MM.1S (cell line): Measurements from ENCODE around the gene DCTN3.
A peak's percentile ranks its signal among the peaks of the same experiment; 100 is the strongest.

Source experiments
- DNase-seq: peaks from one replicate; pipeline ENCODE4 v3.0.0-alpha.2; 2015
- H2AFZ ChIP-seq: fragments of 300-600 bp; sonication (generic); 2 replicates; pipeline ENCODE4 v1.6.0; 2016; ENCODE audit warnings: antibody characterized with exemption, low read length
- H3F3A ChIP-seq: fragments of 300-600 bp; sonication (generic); 2 replicates; pipeline ENCODE4 v1.6.1; 2016; ENCODE audit warnings: mild to moderate bottlenecking, antibody characterized with exemption, low read length, moderate library complexity, mixed read lengths; ENCODE audit not compliant: insufficient read depth
- H3K27ac ChIP-seq: fragments of 300-600 bp; sonication (generic); 2 replicates; pipeline ENCODE4 v1.5.1; 2016; ENCODE audit warnings: mild to moderate bottlenecking, low read length
- H3K27me3 ChIP-seq: fragments of 300-600 bp; sonication (generic); replicated peaks from 2 replicates; pipeline ENCODE4 v1.6.0; 2016; ENCODE audit warnings: low read length; ENCODE audit not compliant: insufficient read depth
- H3K36me3 ChIP-seq: fragments of 300-600 bp; sonication (generic); replicated peaks from 2 replicates; pipeline ENCODE4 v1.6.1; 2016; ENCODE audit warnings: mild to moderate bottlenecking, low read length, mixed read lengths; ENCODE audit not compliant: insufficient read depth
- H3K4me1 ChIP-seq: fragments of 300-600 bp; sonication (generic); 2 replicates; pipeline ENCODE4 v1.6.1; 2016; ENCODE audit warnings: low read length, mixed read lengths
- H3K4me2 ChIP-seq: fragments of 300-600 bp; sonication (generic); 2 replicates; pipeline ENCODE4 v1.6.0; 2016; ENCODE audit warnings: low read depth, low read length
- H3K4me3 ChIP-seq: fragments of 300-600 bp; sonication (generic); 2 replicates; pipeline ENCODE4 v1.5.1; 2016; ENCODE audit warnings: low read length, mixed read lengths
- H3K79me2 ChIP-seq: fragments of 300-600 bp; sonication (generic); 2 replicates; pipeline ENCODE4 v1.6.1; 2016; ENCODE audit warnings: mixed run types, low read length, mixed read lengths
- H3K9ac ChIP-seq: fragments of 300-600 bp; sonication (generic); 2 replicates; pipeline ENCODE4 v1.6.1; 2016; ENCODE audit warnings: low read length, mixed read lengths
- H3K9me2 ChIP-seq: fragments of 300-600 bp; sonication (generic); replicated peaks from 2 replicates; pipeline ENCODE4 v1.6.1; 2016; ENCODE audit warnings: mild to moderate bottlenecking, low read length, mixed read lengths; ENCODE audit not compliant: insufficient read depth
- H3K9me3 ChIP-seq: fragments of 300-600 bp; sonication (generic); replicated peaks from 2 replicates; pipeline ENCODE4 v1.6.1; 2016; ENCODE audit warnings: mild to moderate bottlenecking, low read length, mixed read lengths; ENCODE audit not compliant: insufficient read depth
- H4K20me1 ChIP-seq: fragments of 300-600 bp; sonication (generic); 2 replicates; pipeline ENCODE4 v1.6.1; 2016; ENCODE audit warnings: mild to moderate bottlenecking, low read length, moderate library complexity, mixed read lengths; ENCODE audit not compliant: insufficient read depth
- CTCF ChIP-seq: fragments of 300-600 bp; sonication (generic); IDR thresholded peaks from 2 replicates; pipeline ENCODE4 v1.5.1; 2016; ENCODE audit warnings: antibody characterized with exemption, low read length, mixed read lengths
- EZH2 ChIP-seq: fragments of 300-600 bp; sonication (generic); optimal IDR thresholded peaks from 2 replicates; pipeline ENCODE3; 2017; ENCODE audit warnings: low read depth, mild to moderate bottlenecking, antibody characterized with exemption, low read length, mixed read lengths
- EZH2phosphoT487 ChIP-seq: fragments of 300-600 bp; sonication (generic); IDR thresholded peaks from 2 replicates; pipeline ENCODE4 v1.6.1; 2018; ENCODE audit warnings: antibody characterized with exemption, low read length

The DCTN3 gene

GRCh38 chr9:34606905-34607304 is 13.4 kb downstream of the DCTN3 start:
- no peak for TF ChIP-seq EZH2
- no peak for TF ChIP-seq CTCF
- no peak for TF ChIP-seq EZH2phosphoT487
- no peaks in the 10 kb centered on the region for H4K20me1 ChIP-seq

GRCh38 chr9:34606190-34606589 is 14.1 kb downstream of the DCTN3 start:
- H3K9ac ChIP-seq = no peak overlapping the region
- no peaks in the 10 kb centered on the region for H3K36me3 ChIP-seq
- no peak overlapping the region for H3K4me3 ChIP-seq
- H3K4me2 ChIP-seq = no peak overlapping the region
- peaks cover 3% of the 10 kb centered on the region; the same call in 1 of the 2 replicates for H3K4me1 ChIP-seq
- peaks cover 8% of the 10 kb centered on the region for H3K27me3 ChIP-seq
- H3K27ac ChIP-seq = no peak overlapping the region
- no peaks in the 10 kb centered on the region for H4K20me1 ChIP-seq
- H3K9me3 ChIP-seq = no peaks in the 10 kb centered on the region
- H2AFZ ChIP-seq = no peak overlapping the region
- no peak for DNase-seq
- TF ChIP-seq EZH2 (no peak), EZH2phosphoT487 (no peak), CTCF (no peak)
- H3K9me2 ChIP-seq = no peaks in the 10 kb centered on the region
- H3K79me2 ChIP-seq = peaks cover 7% of the 10 kb centered on the region
- no peaks in the 10 kb centered on the region for H3F3A ChIP-seq

More at GRCh38 chr9:34606905-34607304, 13.4 kb downstream of the DCTN3 start:
- Histone ChIP-seq H2AFZ (no peak overlapping the region), H3K4me3 (no peak overlapping the region), H3F3A (no peaks in the 10 kb centered on the region), H3K27ac (no peak overlapping the region), H3K4me1 (peaks cover 6% of the 10 kb centered on the region; the same call in 1 of the 2 replicates), H3K9me2 (no peaks in the 10 kb centered on the region), H3K9me3 (no peaks in the 10 kb centered on the region), H3K9ac (no peak overlapping the region), H3K27me3 (peaks cover 8% of the 10 kb centered on the region), H3K4me2 (no peak overlapping the region), H3K36me3 (no peaks in the 10 kb centered on the region), H3K79me2 (peaks cover 14% of the 10 kb centered on the region)
- no peak for DNase-seq

- H3K9me2 ChIP-seq = no peaks in the 10 kb centered on the region
- DNase-seq = peak; percentile 73
- no peak overlapping the region for H3K4me2 ChIP-seq
- H3F3A ChIP-seq = no peaks in the 10 kb centered on the region
- H3K4me1 ChIP-seq = no peaks in the 10 kb centered on the region
- no peaks in the 10 kb centered on the region for H3K79me2 ChIP-seq
- H3K27ac ChIP-seq = no peak overlapping the region
- no peaks in the 10 kb centered on the region for H3K9me3 ChIP-seq
- H3K4me3 ChIP-seq = no peak overlapping the region
- peaks cover 8% of the 10 kb centered on the region for H3K27me3 ChIP-seq
- H4K20me1 ChIP-seq = no peaks in the 10 kb centered on the region
- H2AFZ ChIP-seq = no peak overlapping the region
- H3K36me3 ChIP-seq = no peaks in the 10 kb centered on the region
- H3K9ac ChIP-seq = no peak overlapping the region
- TF ChIP-seq CTCF (peak; percentile 95), EZH2 (no peak)
Measured at GRCh38 chr9:34603610-34604231, 16.6 kb downstream of the DCTN3 start.
